Suprapubic skin (tissue), 4 donors: Measurements from ENCODE around the gene REV3L. TPM values are rescaled to one million over a fixed set of nuclear protein-coding genes. Genes with fewer than 3 reads are reported as not detected.

Experiments
- DNase-seq, 2 donors: peaks; one replicate each; pipeline ENCODE4 v3.0.0-alpha.2; 2019; ENCODE audit warnings: low spot score in 2 of 2
- H3K27ac ChIP-seq: fragments of 200-600 bp; sonication (generic); one replicate; pipeline ENCODE4 v1.5.1; 2019
- H3K27me3 ChIP-seq: fragments of 200-600 bp; sonication (generic); one replicate; pipeline ENCODE4 v1.5.1; 2019
- H3K36me3 ChIP-seq: fragments of 200-600 bp; sonication (generic); one replicate; pipeline ENCODE4 v1.5.1; 2019
- H3K4me1 ChIP-seq: fragments of 200-600 bp; sonication (generic); one replicate; pipeline ENCODE4 v1.5.1; 2019
- H3K4me3 ChIP-seq: fragments of 200-600 bp; sonication (generic); one replicate; pipeline ENCODE4 v1.5.1; 2019; ENCODE audit warnings: mild to moderate bottlenecking
- H3K9me3 ChIP-seq: fragments of 200-600 bp; sonication (generic); one replicate; pipeline ENCODE4 v1.5.1; 2019
- EP300 ChIP-seq: sonication (generic); formaldehyde crosslinking; IDR thresholded peaks from one replicate; pipeline ENCODE4 v1.6.1; 2017; ENCODE audit warnings: antibody characterized with exemption
- POLR2A ChIP-seq, 2 donors: fragments of 450-650 bp; IDR thresholded peaks; one replicate each; pipeline ENCODE4 v1.6.1; 2017; ENCODE audit warnings: antibody characterized with exemption in 2 of 2, mild to moderate bottlenecking in 2 of 2, moderate library complexity in 2 of 2
- POLR2AphosphoS5 ChIP-seq, 3 donors: sonication (generic); formaldehyde crosslinking; IDR thresholded peaks; one replicate each; pipeline ENCODE4 v1.6.1; 2017; ENCODE audit warnings: antibody characterized with exemption in 3 of 3
- WGBS: methylation state at CpG from one replicate; pipeline ENCODE4 v1.1.5; 2018; 5-methylcytosine and 5-hydroxymethylcytosine counted together
- total RNA-seq, 4 donors: library from RNA; depleted of rRNA; stranded (reverse); fragments of >200 nt; gene quantifications; one replicate each; pipeline ENCODE4 v1.1.0, GENCODE V29; 2016
- TF ChIP-seq, protein P1 (sequence below), 2 donors: fragments of 200-600 bp in 1 of 2; fragments of 450-650 bp in 1 of 2; sonication (generic) in 1 of 2; IDR thresholded peaks; one replicate each; pipeline ENCODE4 v1.5.1; 2016 to 2019; ENCODE audit warnings: antibody characterized with exemption in 2 of 2, mild to moderate bottlenecking in 1 of 2, moderate library complexity in 1 of 2

REV3L gene
- total RNA-seq, 4 donors from 2014 or later = 15.7 to 47.5 (median 21.5) TPM

- Histone ChIP-seq H3K27ac (no peak overlapping the region), H3K9me3 (no peaks in the 10 kb centered on the region), H3K36me3 (peaks cover 3% of the 10 kb centered on the region), H3K4me1 (peaks cover 37% of the 10 kb centered on the region), H3K4me3 (no peak overlapping the region), H3K27me3 (no peaks in the 10 kb centered on the region)
- TF ChIP-seq POLR2A (IDR thresholded peaks at IDR 0.05) (no peak), POLR2AphosphoS5 (IDR thresholded peaks at IDR 0.05) (peak in 1 of 3 donors; percentile 30)
- DNase-seq = no peak
- WGBS = 58% methylated on average over 5 of the region's 5 CpGs
Measured at GRCh38 chr6:111427341-111428116, 55.5 kb downstream of the REV3L start.

DNA sequence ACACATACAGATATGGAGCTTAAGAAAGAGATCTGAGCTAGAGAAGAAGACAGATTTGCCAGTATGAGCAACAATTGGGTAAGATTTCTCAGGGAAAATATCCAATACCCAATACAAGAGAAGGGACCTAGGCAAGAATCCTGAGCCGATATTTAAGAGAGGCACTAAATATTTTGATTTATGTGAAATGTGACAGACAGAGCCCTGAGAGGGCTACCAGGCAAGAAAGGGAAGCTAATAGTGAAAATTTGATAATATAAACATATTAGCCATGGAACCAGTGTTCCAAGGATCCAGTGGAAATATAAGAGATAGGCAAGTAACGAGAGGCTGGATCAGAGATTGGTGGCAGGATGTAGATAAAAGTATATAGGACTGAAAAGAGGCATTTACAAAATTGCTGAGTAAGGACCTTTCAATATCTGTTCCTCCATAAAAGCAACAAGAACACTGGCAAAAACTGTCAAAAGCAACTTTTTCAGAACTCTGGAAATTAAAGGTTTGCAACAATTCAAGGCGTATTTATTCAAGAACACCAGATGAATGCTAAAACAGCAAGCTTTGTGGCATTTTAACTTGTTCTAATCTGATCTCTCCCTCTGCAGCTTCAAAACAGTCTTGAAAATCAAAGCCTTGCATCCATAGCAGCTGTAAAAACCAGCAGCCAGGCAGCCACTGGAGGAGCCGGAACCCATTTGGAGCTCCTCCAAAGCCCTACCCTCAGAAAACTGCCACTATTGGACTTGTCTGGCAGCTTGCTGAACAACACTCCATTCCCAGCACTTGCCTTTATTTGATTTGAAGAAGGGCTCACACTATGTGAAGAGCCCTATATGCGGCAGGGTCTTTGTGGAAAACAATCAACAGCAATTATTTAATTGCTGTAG lies 58.8 kb downstream of the REV3L start:
- H3K4me1 ChIP-seq = peaks cover 30% of the 10 kb centered on the region
- H3K27ac ChIP-seq = no peak overlapping the region
- H3K36me3 ChIP-seq = no peaks in the 10 kb centered on the region
- H3K9me3 ChIP-seq = no peaks in the 10 kb centered on the region
- no peak overlapping the region for H3K4me3 ChIP-seq
- H3K27me3 ChIP-seq = no peaks in the 10 kb centered on the region
- TF ChIP-seq POLR2A (IDR thresholded peaks at IDR 0.05) = no peak
- no peak for TF ChIP-seq POLR2AphosphoS5 (IDR thresholded peaks at IDR 0.05)
- no peak for TF ChIP-seq EP300
- TF ChIP-seq, protein P1, sequence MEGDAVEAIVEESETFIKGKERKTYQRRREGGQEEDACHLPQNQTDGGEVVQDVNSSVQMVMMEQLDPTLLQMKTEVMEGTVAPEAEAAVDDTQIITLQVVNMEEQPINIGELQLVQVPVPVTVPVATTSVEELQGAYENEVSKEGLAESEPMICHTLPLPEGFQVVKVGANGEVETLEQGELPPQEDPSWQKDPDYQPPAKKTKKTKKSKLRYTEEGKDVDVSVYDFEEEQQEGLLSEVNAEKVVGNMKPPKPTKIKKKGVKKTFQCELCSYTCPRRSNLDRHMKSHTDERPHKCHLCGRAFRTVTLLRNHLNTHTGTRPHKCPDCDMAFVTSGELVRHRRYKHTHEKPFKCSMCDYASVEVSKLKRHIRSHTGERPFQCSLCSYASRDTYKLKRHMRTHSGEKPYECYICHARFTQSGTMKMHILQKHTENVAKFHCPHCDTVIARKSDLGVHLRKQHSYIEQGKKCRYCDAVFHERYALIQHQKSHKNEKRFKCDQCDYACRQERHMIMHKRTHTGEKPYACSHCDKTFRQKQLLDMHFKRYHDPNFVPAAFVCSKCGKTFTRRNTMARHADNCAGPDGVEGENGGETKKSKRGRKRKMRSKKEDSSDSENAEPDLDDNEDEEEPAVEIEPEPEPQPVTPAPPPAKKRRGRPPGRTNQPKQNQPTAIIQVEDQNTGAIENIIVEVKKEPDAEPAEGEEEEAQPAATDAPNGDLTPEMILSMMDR (IDR thresholded peaks at IDR 0.05) = no peak
- no peak for DNase-seq
- 65% methylated on average over 5 of the region's 5 CpGs for WGBS

DNA sequence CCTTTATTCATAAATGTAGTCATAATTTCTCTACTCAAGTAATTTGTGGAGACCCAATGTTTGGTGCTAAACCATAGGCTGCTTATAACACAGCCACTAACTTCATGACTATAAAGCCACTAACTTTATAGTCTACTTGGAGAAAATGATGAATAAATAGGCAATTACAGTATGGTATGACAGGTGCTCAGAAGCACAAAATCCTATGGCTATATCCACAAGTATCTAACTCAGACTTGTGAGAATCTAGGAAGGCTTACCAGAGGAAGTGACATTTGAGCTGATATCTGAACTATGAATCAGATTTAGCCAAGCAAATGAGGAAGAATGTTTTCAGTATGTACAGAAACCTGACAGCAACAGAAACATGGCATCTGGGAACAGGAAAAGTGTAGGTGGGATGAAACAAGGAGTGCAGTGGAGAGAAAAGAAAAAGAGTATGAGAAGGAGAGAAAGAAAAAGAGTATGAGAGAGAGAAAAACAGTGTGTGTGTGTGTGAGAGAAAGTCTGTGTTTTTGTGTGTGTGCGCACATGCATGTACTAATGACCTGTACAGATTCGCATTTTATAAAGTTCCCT lies 59.9 kb downstream of the REV3L start:
- Histone ChIP-seq H3K27ac (no peak overlapping the region), H3K9me3 (no peaks in the 10 kb centered on the region), H3K27me3 (no peaks in the 10 kb centered on the region), H3K36me3 (no peaks in the 10 kb centered on the region), H3K4me1 (peaks cover 30% of the 10 kb centered on the region), H3K4me3 (no peak overlapping the region)
- WGBS = 91% methylated on average over 2 of the region's 2 CpGs
- TF ChIP-seq POLR2AphosphoS5 (IDR thresholded peaks at IDR 0.05) (no peak), EP300 (no peak), POLR2A (IDR thresholded peaks at IDR 0.05) (no peak)
- TF ChIP-seq, protein P1 (IDR thresholded peaks at IDR 0.05) = no peak
- DNase-seq = no peak

GRCh38 chr6:111418971-111419693 lies 63.9 kb downstream of the REV3L start:
- H3K4me3 ChIP-seq = no peak overlapping the region
- 90% methylated on average over 5 of the region's 5 CpGs for WGBS
- peaks cover 21% of the 10 kb centered on the region for H3K4me1 ChIP-seq
- peak overlapping the region; percentile 36 for H3K27ac ChIP-seq
- TF ChIP-seq POLR2AphosphoS5 (IDR thresholded peaks at IDR 0.05) = no peak
- no peak for TF ChIP-seq EP300
- TF ChIP-seq POLR2A (IDR thresholded peaks at IDR 0.05) = no peak
- TF ChIP-seq, protein P1 (IDR thresholded peaks at IDR 0.05) = no peak
- no peak for DNase-seq
- no peaks in the 10 kb centered on the region for H3K9me3 ChIP-seq
- H3K36me3 ChIP-seq = peaks cover 8% of the 10 kb centered on the region
- H3K27me3 ChIP-seq = no peaks in the 10 kb centered on the region

DNA sequence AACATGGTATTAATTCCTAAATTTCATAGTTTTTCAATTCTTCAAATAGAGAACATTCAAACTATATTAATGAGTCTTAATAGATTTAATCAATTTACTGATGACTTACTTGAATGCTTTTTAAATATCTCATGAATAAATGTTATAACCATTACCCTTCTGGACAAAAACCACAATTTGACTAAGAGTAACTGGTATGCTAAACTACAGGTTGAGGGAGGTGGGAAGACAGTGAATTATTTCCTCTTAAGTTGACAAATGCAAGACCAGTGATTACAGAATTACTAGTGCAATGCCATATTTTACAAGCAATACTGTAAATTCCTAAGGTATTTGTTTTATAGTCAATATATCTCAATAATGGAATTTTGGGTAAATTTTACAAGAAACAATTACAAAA lies 65.1 kb downstream of the REV3L start:
- Histone ChIP-seq H3K27ac (peak overlapping the region; percentile 43), H3K9me3 (no peaks in the 10 kb centered on the region), H3K27me3 (no peaks in the 10 kb centered on the region), H3K36me3 (peaks cover 8% of the 10 kb centered on the region), H3K4me3 (no peak overlapping the region), H3K4me1 (peaks cover 16% of the 10 kb centered on the region)
- DNase-seq = no peak
- TF ChIP-seq, protein P1 (IDR thresholded peaks at IDR 0.05) = no peak
- no peak for TF ChIP-seq POLR2A (IDR thresholded peaks at IDR 0.05)
- TF ChIP-seq POLR2AphosphoS5 (IDR thresholded peaks at IDR 0.05) = no peak
- no peak for TF ChIP-seq EP300
